Heart left ventricle (tissue), 16 donors: ENCODE data around the gene PIAS2. TPM values are rescaled to one million over a fixed set of nuclear protein-coding genes. Genes with fewer than 3 reads are reported as not detected.

Source experiments
- ATAC-seq, 4 donors: fragments of 200-7000 bp; cut with Tn5 transposase; one replicate each; pipeline ENCODE4 v1.9.1; 2020 to 2022; ENCODE audit warnings: moderate library complexity in 4 of 4, mild to moderate bottlenecking in 3 of 4, moderate number of reproducible peaks in 1 of 4
- DNase-seq, 5 donors: peaks; one replicate each; pipeline ENCODE4 v3.0.0-alpha.2; 2020
- H3K27ac ChIP-seq, 12 donors: fragments of 200-600 bp; sonication (generic) in 4 of 12; one replicate each; pipeline versions ENCODE4 v1.5.0 to v1.8.0; 2016 to 2022; ENCODE audit warnings: mild to moderate bottlenecking in 2 of 12
- H3K27me3 ChIP-seq, 9 donors: fragments of 200-600 bp; sonication (generic) in 2 of 9; one replicate each; pipeline versions ENCODE4 v1.5.1 to v1.8.0; 2016 to 2022; ENCODE audit warnings: mild to moderate bottlenecking in 3 of 9
- H3K36me3 ChIP-seq, 9 donors: fragments of 200-600 bp; sonication (generic) in 2 of 9; one replicate each; pipeline versions ENCODE4 v1.5.0 to v1.8.0; 2018 to 2022; ENCODE audit warnings: mild to moderate bottlenecking in 2 of 9
- H3K4me1 ChIP-seq, 12 donors: fragments of 200-600 bp; sonication (generic) in 4 of 12; one replicate each; pipeline versions ENCODE4 v1.5.0 to v1.8.0; 2016 to 2022; ENCODE audit warnings: mild to moderate bottlenecking in 3 of 12
- H3K4me3 ChIP-seq, 12 donors: fragments of 200-600 bp; sonication (generic) in 4 of 12; one replicate each; pipeline versions ENCODE4 v1.5.0 to v1.8.0; 2017 to 2022; ENCODE audit warnings: mild to moderate bottlenecking in 9 of 12, moderate library complexity in 4 of 12
- H3K9me3 ChIP-seq, 12 donors: fragments of 200-600 bp; sonication (generic) in 4 of 12; one replicate each; pipeline versions ENCODE4 v1.5.0 to v1.8.0; 2016 to 2022; ENCODE audit warnings: mild to moderate bottlenecking in 1 of 12
- CTCF ChIP-seq, 12 donors: fragments of 200-600 bp; sonication (generic) in 4 of 12; IDR thresholded peaks; one replicate each; pipeline versions ENCODE4 v1.5.0 to v1.8.0; 2018 to 2022; ENCODE audit warnings: antibody characterized with exemption in 12 of 12, mild to moderate bottlenecking in 5 of 12
- POLR2A ChIP-seq, 2 donors: fragments of 450-650 bp; IDR thresholded peaks; one replicate each; pipeline ENCODE4 v1.6.1; 2017; ENCODE audit warnings: antibody characterized with exemption in 2 of 2, mild to moderate bottlenecking in 2 of 2, moderate library complexity in 2 of 2
- WGBS, 4 donors: extraction: QIAGEN DNeasy Blood & Tissue Kit in 2 of 4; methylation state at CpG; one replicate each; pipeline versions ENCODE4 v1.1.5 to v1.1.7; 2013 to 2018; 5-methylcytosine and 5-hydroxymethylcytosine counted together
- intact Hi-C, 10 donors: fragments of 100-400 bp; cut with DNase I; formaldehyde crosslinking; loops; one replicate each; pipeline versions ENCODE4 v1.11.1 to v1.14.2; 2022
- polyA plus RNA-seq, 2 donors: library from polyadenylated mRNA; stranded (reverse); fragments of 200-250 nt; gene quantifications; one replicate each; pipeline ENCODE4 v1.2.3, GENCODE V29; 2013
- total RNA-seq, 9 donors: library from RNA; depleted of rRNA in 2 of 9; stranded (reverse); fragments of >200 nt in 2 of 9; fragmentation: NEBNext Ultra II Directional in 3 of 9; extraction: Animal tissue kit (Norgen Biotek cat#: 25700) in 3 of 9; gene quantifications; one replicate each; pipeline versions ENCODE4 v1.1.0 to v1.2.4, GENCODE V29; 2016 to 2023
- donor health status: ischemic (EF 13 %, LVEDD 7.1; RV severe dilation, severe dysfunction).
- donor health status: healthy with polysubstance abuse.
- donor health status: DM: no; HTN: yes; CAD: no.
- donor health status: DM: no; HTN: no; CAD: no.
- donor health status: ischemic (EF 25% LVEDD 6.9; RV normal size, moderate dysfunction).
- donor health status: ischemic (EF 25% LVEDD 5.7; RV mildly dilated, moderate dysfunction).
- donor health status: healthy.
- donor health status: DM: yes; HTN: yes; CAD: no.
- donor health status: ischemic (EF 35%, LVEDD 5.7; RV mildly dilated, moderate dysfunction).
- donor health status: nonischemic (EF 11% LVEDD 7.7; RV severe dilation, severe dysfunction).
- donor health status: DM: yes; HTN: yes; CAD: no.
- donor health status: PGD.
- donor health status: ischemic (EF 29% LVEDD 5.4; RV normal size, mild dysfunction).
- donor health status: nonischemic (EF 23%, LVEDD 6.1; RV moderate dilation, normal function).

Gene PIAS2
- total and polyA plus RNA-seq, 11 donors, result 5.4 to 40.7 (median 30.9) TPM

DNA sequence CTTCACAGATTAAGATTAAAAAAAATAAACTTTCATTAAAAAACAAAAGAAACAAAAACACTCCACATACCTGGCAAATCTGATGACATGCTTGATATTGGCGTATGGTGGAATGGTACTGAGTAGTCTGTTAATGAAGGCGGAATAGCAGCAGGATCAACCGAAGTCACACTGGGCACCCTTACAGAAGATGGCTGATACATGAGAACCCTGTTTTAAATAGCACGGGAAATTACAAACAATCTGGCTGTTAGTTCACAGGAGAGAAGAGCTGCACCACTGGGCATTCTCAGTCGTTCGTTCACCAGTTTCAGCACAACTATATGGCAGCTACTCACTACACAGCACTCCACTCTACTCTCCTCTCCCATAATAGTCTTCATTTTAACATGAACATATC, 96.4 kb downstream of the PIAS2 start:
- H3K4me1 ChIP-seq, result no peaks in the 10 kb centered on the region
- peak overlapping the region in 1 of 12 donors; percentile 7 for H3K4me3 ChIP-seq
- WGBS, 4 donors, result 48 to 61% (median 58%) methylated on average over 6 of the region's 6 CpGs
- peaks cover 0 to 54% (median 2%) of the 10 kb centered on the region in 9 donors for H3K36me3 ChIP-seq
- peak; percentile 72 to 92 (median 84) for ATAC-seq
- H3K9me3 ChIP-seq, result no peaks in the 10 kb centered on the region
- DNase-seq, result peak in 2 of 5 donors; percentile 7 to 24
- intact Hi-C loops, result loop anchor here in 3 of 10 donors (5.0 to 10.0 kb wide), 3 partner anchors 64 to 144 kb away; partner anchors contain the start of gene ST8SIA5 (in 1 of the 3)
- no peaks in the 10 kb centered on the region for H3K27me3 ChIP-seq
- H3K27ac ChIP-seq, result peak overlapping the region in 7 of 12 donors; percentile 0 to 49 (median 22)
- TF ChIP-seq CTCF (IDR thresholded peaks at IDR 0.05) (no peak), POLR2A (IDR thresholded peaks at IDR 0.05) (no peak)

DNA sequence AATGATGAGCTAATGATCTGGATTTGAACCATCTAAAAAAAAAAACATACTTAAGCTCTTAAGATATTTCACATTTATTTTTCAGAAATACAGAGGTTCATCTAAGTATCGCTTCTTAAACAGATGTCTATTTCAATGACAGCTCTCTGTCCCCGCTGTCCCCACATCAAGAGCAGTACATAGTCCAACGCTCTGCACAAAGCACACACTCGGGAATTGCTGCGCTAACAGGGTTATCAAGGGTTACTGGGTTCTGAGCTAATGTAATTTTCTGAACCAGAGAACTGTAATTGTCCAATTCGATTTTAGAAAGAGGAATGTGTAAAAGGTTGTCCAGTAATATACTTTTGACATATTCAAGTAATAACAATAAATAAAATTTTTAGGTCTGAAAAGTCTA, 101.6 kb downstream of the PIAS2 start:
- Histone ChIP-seq H3K27ac (no peak overlapping the region), H3K4me3 (no peak overlapping the region), H3K4me1 (no peaks in the 10 kb centered on the region), H3K27me3 (no peaks in the 10 kb centered on the region), H3K9me3 (no peaks in the 10 kb centered on the region), H3K36me3 (peaks cover 0 to 26% (median 2%) of the 10 kb centered on the region in 9 donors)
- no peak for TF ChIP-seq POLR2A (IDR thresholded peaks at IDR 0.05)
- no peak for TF ChIP-seq CTCF (IDR thresholded peaks at IDR 0.05)
- DNase-seq, result no peak
- intact Hi-C loops, result no loop called here
- WGBS, 4 donors, result 85 to 90% (median 89%) methylated on average over 6 of the region's 6 CpGs
- ATAC-seq, result no peak

GRCh38 chr18:46814399-46814798, 102.9 kb downstream of the PIAS2 start:
- intact Hi-C loops, result no loop called here
- Histone ChIP-seq H3K27ac (no peak overlapping the region), H3K27me3 (no peaks in the 10 kb centered on the region), H3K4me1 (no peaks in the 10 kb centered on the region), H3K36me3 (peaks cover 0 to 18% (median 0%) of the 10 kb centered on the region in 9 donors), H3K4me3 (no peak overlapping the region), H3K9me3 (no peaks in the 10 kb centered on the region)
- ATAC-seq, result no peak
- WGBS, 4 donors, result 88 to 91% (median 90%) methylated on average over 4 of the region's 4 CpGs
- TF ChIP-seq POLR2A (IDR thresholded peaks at IDR 0.05) (no peak), CTCF (IDR thresholded peaks at IDR 0.05) (no peak)
- no peak for DNase-seq

DNA sequence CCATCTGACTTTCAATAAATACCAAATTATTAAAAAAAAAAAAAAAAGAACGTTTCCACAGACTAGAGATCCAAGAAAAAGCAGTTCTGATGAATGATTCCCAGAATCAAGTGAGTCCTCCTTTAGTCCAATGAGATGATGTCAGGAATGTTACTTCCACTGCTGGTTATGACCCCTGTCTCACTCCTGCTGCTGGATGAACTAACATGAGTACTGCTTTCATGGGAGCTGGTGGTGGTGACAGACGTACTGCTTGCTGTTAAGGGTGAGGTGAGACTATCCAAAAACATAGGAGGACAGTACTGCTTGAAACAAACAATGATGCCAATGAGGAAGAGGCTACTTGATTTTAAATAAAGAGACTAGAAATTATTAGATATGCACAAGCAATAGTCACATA, 105.0 kb downstream of the PIAS2 start:
- Histone ChIP-seq H3K4me3 (no peak overlapping the region), H3K4me1 (no peaks in the 10 kb centered on the region), H3K27ac (no peak overlapping the region), H3K36me3 (peaks cover 0 to 7% (median 0%) of the 10 kb centered on the region in 9 donors), H3K9me3 (no peaks in the 10 kb centered on the region), H3K27me3 (no peaks in the 10 kb centered on the region)
- 73 to 85% (median 79%) methylated on average over 2 of the region's 2 CpGs for WGBS, 4 donors
- no peak for ATAC-seq
- no peak for DNase-seq
- intact Hi-C loops, result no loop called here
- TF ChIP-seq CTCF (IDR thresholded peaks at IDR 0.05) (no peak), POLR2A (IDR thresholded peaks at IDR 0.05) (no peak)
